DND-41 (cell line): ENCODE measurements around the gene CYP2J2.

Experiments
- ATAC-seq: fragments of 200-7000 bp; cut with Tn5 transposase; 3 replicates; pipeline ENCODE4 v1.9.1; 2021; ENCODE audit warnings: low read depth; ENCODE audit not compliant: insufficient read depth
- DNase-seq: peaks from one replicate; pipeline ENCODE4 v3.0.0-alpha.2; 2020
- H2AFZ ChIP-seq: 2 replicates; pipeline ENCODE4 v1.6.0; 2012; ENCODE audit warnings: low read depth, low read length
- H3K27ac ChIP-seq: 2 replicates; pipeline ENCODE4 v1.5.1; 2012; ENCODE audit warnings: low read length, inconsistent platforms
- H3K27me3 ChIP-seq: fragments of 200-600 bp; sonication (generic); 2 replicates; pipeline ENCODE4 v1.6.0; 2012; ENCODE audit warnings: low read length, mild to moderate bottlenecking, inconsistent platforms; ENCODE audit not compliant: insufficient read depth, poor library complexity
- H3K36me3 ChIP-seq: 2 replicates; pipeline ENCODE4 v1.5.1; 2012; ENCODE audit warnings: low read length, inconsistent platforms; ENCODE audit not compliant: insufficient read depth
- H3K4me1 ChIP-seq: 2 replicates; pipeline ENCODE4 v1.5.1; 2012; ENCODE audit warnings: mild to moderate bottlenecking, low read length; ENCODE audit not compliant: insufficient read depth
- H3K4me2 ChIP-seq: 2 replicates; pipeline ENCODE4 v1.6.0; 2012; ENCODE audit warnings: mild to moderate bottlenecking, moderate library complexity, low read length, inconsistent platforms; ENCODE audit not compliant: insufficient read depth
- H3K4me3 ChIP-seq, 2 experiments: fragments of 200-600 bp in 1 of 2; shearing (Covaris generic) in 1 of 2; 2 replicates each; pipeline ENCODE4 v1.5.1; 2012 to 2016; ENCODE audit warnings: inconsistent platforms in 2 of 2, low read length in 2 of 2, mild to moderate bottlenecking in 2 of 2, low read depth in 1 of 2, moderate library complexity in 1 of 2
- H3K79me2 ChIP-seq: 2 replicates; pipeline ENCODE4 v1.6.0; 2012; ENCODE audit warnings: low read length, inconsistent platforms; ENCODE audit not compliant: insufficient read depth
- H3K9ac ChIP-seq: 2 replicates; pipeline ENCODE4 v1.6.0; 2012; ENCODE audit warnings: low read depth, mild to moderate bottlenecking, inconsistent platforms, low read length, moderate library complexity
- H3K9me3 ChIP-seq: 2 replicates; pipeline ENCODE4 v1.5.1; 2012; ENCODE audit warnings: low read length, moderate library complexity, mild to moderate bottlenecking, inconsistent platforms; ENCODE audit not compliant: insufficient read depth, severe bottlenecking
- H4K20me1 ChIP-seq: 2 replicates; pipeline ENCODE4 v1.6.0; 2012; ENCODE audit warnings: low read length; ENCODE audit not compliant: insufficient read depth
- EZH2 ChIP-seq: IDR thresholded peaks from 3 replicates; pipeline ENCODE4 v1.6.1; 2012; ENCODE audit warnings: borderline replicate concordance, low read depth, mild to moderate bottlenecking, moderate library complexity, low read length, inconsistent platforms; ENCODE audit not compliant: severe bottlenecking
- TF ChIP-seq, protein P1 (sequence below): IDR thresholded peaks from 2 replicates; pipeline ENCODE4 v1.5.1; 2012; ENCODE audit warnings: borderline replicate concordance, low read length, moderate library complexity, mild to moderate bottlenecking; ENCODE audit not compliant: poor library complexity, severe bottlenecking; ENCODE audit errors: extremely low read depth

Gene CYP2J2

GRCh38 chr1:59937636-59938210, 11.2 kb upstream of the CYP2J2 start:
- Histone ChIP-seq H2AFZ (no peak overlapping the region), H3K9me3 (no peaks in the 10 kb centered on the region), H3K36me3 (no peaks in the 10 kb centered on the region), H3K4me2 (no peak overlapping the region), H3K27ac (no peak overlapping the region), H4K20me1 (no peaks in the 10 kb centered on the region), H3K27me3 (peaks cover 14% of the 10 kb centered on the region), H3K9ac (no peak overlapping the region), H3K4me1 (no peaks in the 10 kb centered on the region), H3K79me2 (no peaks in the 10 kb centered on the region), H3K4me3 (no peak overlapping the region)
- no peak for TF ChIP-seq EZH2
- TF ChIP-seq, protein P1, sequence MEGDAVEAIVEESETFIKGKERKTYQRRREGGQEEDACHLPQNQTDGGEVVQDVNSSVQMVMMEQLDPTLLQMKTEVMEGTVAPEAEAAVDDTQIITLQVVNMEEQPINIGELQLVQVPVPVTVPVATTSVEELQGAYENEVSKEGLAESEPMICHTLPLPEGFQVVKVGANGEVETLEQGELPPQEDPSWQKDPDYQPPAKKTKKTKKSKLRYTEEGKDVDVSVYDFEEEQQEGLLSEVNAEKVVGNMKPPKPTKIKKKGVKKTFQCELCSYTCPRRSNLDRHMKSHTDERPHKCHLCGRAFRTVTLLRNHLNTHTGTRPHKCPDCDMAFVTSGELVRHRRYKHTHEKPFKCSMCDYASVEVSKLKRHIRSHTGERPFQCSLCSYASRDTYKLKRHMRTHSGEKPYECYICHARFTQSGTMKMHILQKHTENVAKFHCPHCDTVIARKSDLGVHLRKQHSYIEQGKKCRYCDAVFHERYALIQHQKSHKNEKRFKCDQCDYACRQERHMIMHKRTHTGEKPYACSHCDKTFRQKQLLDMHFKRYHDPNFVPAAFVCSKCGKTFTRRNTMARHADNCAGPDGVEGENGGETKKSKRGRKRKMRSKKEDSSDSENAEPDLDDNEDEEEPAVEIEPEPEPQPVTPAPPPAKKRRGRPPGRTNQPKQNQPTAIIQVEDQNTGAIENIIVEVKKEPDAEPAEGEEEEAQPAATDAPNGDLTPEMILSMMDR, result no peak
- no peak for ATAC-seq
- no peak for DNase-seq

DNA sequence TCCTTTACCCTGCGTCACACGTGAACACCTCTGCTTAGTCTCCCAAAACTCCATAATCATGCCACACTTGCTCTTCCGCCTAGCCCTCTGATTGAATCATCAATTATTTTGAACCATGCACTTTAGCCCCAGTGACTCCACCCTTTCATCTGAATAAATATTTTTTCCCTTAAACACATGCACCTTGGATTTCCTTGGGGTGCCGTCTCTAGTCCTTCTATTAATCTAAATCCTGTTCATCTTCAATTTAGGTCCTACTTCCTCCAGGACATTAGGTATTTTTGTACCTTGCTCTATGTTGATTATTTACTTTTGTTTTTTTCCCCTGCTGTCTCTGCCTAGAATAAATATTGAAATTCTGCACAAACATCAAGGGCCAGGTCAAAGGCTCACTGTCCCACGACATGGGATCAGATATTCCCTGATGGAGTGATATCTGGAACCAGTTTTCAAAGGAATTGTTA, 9.8 kb upstream of the CYP2J2 start:
- H3K4me3 ChIP-seq, result no peak overlapping the region
- peaks cover 8% of the 10 kb centered on the region for H3K27me3 ChIP-seq
- H4K20me1 ChIP-seq, result no peaks in the 10 kb centered on the region
- DNase-seq (no peak), ATAC-seq (no peak)
- H3K9me3 ChIP-seq, result no peaks in the 10 kb centered on the region
- H3K4me1 ChIP-seq, result no peaks in the 10 kb centered on the region
- TF ChIP-seq, protein P1, result no peak
- TF ChIP-seq EZH2, result no peak
- H3K36me3 ChIP-seq, result no peaks in the 10 kb centered on the region
- H3K79me2 ChIP-seq, result no peaks in the 10 kb centered on the region
- no peak overlapping the region for H3K27ac ChIP-seq
- no peak overlapping the region for H3K9ac ChIP-seq
- H3K4me2 ChIP-seq, result no peak overlapping the region
- H2AFZ ChIP-seq, result no peak overlapping the region

- no peaks in the 10 kb centered on the region for H3K4me1 ChIP-seq
- H3K27ac ChIP-seq, result no peak overlapping the region
- H3K4me2 ChIP-seq, result no peak overlapping the region
- no peaks in the 10 kb centered on the region for H3K36me3 ChIP-seq
- no peaks in the 10 kb centered on the region for H4K20me1 ChIP-seq
- H3K9ac ChIP-seq, result no peak overlapping the region
- H2AFZ ChIP-seq, result no peak overlapping the region
- no peak for TF ChIP-seq EZH2
- TF ChIP-seq, protein P1, result no peak
- peaks cover 4% of the 10 kb centered on the region for H3K9me3 ChIP-seq
- peaks cover 3% of the 10 kb centered on the region for H3K27me3 ChIP-seq
- H3K4me3 ChIP-seq, result no peak overlapping the region
- DNase-seq (no peak), ATAC-seq (no peak)
- H3K79me2 ChIP-seq, result no peaks in the 10 kb centered on the region
These were observed 2.4 kb upstream of the CYP2J2 start for GRCh38 chr1:59928996-59929395.

DNA sequence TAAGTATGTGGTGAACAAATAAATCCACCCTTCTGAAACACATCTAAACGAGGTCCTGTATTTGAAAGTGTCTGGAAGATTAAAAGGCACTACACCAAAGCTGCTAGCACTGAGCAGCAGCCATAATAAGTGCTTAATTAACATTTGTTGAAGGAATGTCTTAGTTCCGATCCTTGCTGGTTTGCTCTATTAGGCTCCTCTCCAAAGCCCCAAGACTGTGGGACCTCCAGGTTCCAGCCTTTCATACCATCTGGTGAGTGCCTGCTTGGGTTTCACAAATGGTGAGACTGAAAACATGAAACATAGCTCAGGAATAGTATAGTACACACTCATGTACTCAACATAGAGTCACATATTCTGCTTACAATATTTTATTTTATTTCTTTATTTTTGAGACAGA, 640 bp upstream of the CYP2J2 start:
- H3K27me3 ChIP-seq, result no peaks in the 10 kb centered on the region
- no peak overlapping the region for H3K27ac ChIP-seq
- H3K79me2 ChIP-seq, result no peaks in the 10 kb centered on the region
- H3K36me3 ChIP-seq, result no peaks in the 10 kb centered on the region
- H2AFZ ChIP-seq, result no peak overlapping the region
- no peak overlapping the region for H3K4me2 ChIP-seq
- H3K4me3 ChIP-seq, result no peak overlapping the region
- H4K20me1 ChIP-seq, result no peaks in the 10 kb centered on the region
- H3K9ac ChIP-seq, result no peak overlapping the region
- H3K4me1 ChIP-seq, result no peaks in the 10 kb centered on the region
- no peak for DNase-seq
- no peak for TF ChIP-seq EZH2
- TF ChIP-seq, protein P1, result no peak
- peaks cover 4% of the 10 kb centered on the region for H3K9me3 ChIP-seq
- ATAC-seq, result no peak
